Effector CD8-positive, alpha-beta T cell (primary cell): ENCODE results near the gene DNAL4.

Source experiments
- DNase-seq: peaks from one replicate; lab custom pipeline; 2025; lab: John Stamatoyannopoulos, UW

Gene DNAL4

DNA sequence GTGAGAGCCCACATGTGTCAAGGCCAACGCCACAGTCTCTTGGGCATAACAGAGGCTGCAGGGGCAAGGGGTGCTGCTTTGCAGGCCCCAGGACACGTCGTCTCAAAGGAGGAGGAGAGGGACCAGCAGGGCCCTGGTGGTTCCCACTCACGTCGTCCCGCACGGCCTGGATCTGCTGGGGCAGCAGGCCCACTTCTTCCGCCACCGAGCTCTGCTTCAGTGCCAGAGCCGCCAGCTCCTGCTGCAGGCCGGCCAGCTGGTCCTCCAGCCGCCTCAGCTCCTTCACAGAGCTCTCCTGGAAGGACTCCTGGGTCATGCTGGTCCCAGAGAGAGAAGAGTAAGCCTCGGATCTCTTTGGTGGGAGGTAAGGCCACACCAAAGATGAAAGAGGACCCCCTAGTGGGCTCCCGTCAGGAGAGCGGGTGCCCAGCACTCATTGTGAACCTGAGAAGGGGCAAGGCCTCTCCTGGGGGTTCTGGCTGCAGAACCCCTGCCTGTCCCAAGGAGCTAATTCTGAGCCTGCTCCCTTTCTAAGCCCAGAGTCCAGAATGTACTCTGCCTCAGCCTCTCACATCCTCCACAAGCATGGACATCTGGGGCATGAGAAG is 53.7 kb downstream of the DNAL4 start:
- no peak for DNase-seq

DNA sequence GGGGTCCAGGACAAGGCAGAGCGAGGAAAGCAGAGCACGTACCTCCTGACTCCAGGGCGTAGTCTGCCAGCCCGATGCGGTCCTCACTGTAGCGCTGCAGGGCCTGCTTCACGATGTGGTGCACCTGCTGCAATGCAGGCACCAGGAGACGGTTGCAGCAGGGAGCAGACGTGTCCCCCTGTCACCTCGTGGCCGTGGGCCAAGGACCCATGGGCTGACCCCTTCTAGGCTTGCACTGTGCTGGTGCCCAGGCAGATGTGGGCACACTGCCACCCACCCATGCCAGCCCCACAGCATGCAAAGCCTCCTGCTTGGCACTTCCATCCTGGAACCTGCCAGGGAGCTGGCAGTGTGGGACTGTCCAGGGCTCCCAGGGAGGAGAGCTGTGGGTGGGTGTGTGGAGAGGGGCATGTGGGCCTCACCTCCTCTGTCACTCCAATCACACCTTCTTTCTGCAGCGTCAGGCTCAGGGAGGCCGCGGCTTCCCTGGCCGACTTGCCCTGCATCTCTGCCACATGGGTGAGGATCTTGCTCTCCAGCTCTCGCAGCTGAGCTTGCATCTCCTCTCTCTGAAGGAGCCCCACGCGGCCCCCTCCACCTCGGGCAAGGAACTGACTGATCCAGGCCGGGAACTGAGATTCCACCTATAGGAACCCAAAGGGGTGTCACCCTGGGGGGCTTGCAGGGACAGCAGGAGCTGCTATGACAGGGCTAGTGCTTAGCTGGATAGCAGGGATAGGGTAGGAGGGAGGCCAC is 54.5 kb downstream of the DNAL4 start:
- no peak for DNase-seq

DNA sequence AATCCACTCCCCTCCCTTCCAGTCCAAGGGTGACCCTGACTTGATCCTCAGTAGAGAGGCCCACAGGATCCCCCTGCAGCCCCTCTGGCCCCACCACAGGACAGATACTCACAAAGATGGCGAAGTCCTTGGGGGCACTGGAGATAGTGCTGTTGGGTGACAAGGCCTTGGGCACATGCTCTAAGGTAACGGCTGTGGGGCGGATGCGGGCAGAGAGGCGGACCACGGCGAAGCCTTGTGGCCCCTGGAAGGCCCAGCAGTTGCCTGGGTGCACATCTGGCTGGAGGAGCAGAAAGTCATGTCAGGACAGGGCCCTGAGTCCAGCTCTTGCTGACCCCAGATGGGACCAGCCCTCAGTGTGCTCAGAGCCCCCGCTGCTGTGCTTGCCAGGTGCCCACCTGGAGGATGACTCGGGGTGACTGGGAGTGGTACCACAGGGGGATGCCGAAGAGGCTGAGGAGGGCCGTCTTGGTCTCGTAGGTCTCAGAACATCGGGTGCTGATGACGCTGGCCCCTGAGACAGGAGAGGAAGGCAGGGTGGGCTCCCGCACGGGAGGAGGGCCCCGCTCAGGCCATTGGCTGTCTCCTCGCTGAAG is 55.4 kb downstream of the DNAL4 start:
- no peak for DNase-seq

DNA sequence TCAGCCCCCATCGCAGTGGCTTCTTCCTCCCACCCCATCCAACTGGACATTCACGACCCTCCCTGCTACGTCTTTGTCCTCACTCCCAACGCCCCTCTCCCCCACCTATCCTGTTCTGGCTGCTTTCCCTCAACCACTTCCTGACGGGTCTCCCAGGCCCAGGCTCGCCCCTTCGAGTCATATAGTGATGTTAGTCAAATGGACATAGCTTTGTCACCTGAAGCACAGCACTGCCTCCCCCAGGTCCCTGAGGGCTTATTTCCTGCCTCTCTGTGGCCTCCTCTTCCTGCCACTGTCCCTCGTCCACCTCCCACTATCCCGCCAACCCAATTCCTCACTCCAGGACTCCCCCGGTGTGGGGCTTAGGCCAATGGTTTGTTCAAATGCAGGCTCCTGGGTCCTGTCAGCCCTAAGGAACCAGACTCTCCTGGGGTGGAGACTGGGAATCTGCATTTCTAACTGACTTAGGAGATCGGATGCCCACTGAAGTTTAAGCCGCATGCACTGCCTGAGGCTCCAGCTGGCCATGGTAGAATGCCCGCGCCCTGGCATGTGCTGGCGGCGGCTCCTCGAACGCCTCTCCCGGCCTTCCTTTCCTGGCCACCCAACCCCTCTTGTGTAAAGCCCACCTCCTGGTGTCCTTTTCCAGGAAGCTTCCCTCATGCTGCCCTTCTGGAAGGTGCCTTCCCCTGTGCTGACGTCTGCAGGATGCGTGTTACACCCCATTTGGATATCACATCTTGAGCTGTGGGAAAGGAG is 56.5 kb downstream of the DNAL4 start:
- no peak for DNase-seq

GRCh38 chr22:38736257-38736570 is 57.7 kb downstream of the DNAL4 start:
- no peak for DNase-seq

GRCh38 chr22:38735465-38736256 is 58.3 kb downstream of the DNAL4 start:
- no peak for DNase-seq

DNA sequence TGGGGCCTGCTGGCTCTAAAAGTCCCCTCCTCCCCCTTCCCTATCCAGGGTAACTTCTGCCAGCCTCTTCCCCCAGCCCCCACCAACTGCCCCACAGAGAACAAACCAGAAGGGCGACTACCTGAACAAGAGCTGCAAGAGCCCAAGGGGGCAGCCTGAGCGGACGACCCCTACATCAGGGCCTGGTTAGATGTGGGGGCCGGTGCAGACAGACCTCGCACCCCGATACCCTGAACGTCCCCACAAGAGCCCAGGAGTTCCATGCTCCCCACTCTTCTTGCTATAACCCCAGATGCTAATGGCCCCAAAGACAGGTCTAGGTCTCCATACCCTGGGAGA is 58.8 kb downstream of the DNAL4 start:
- DNase-seq, result no peak

GRCh38 chr22:38734421-38735100 is 59.4 kb downstream of the DNAL4 start:
- no peak for DNase-seq

DNA sequence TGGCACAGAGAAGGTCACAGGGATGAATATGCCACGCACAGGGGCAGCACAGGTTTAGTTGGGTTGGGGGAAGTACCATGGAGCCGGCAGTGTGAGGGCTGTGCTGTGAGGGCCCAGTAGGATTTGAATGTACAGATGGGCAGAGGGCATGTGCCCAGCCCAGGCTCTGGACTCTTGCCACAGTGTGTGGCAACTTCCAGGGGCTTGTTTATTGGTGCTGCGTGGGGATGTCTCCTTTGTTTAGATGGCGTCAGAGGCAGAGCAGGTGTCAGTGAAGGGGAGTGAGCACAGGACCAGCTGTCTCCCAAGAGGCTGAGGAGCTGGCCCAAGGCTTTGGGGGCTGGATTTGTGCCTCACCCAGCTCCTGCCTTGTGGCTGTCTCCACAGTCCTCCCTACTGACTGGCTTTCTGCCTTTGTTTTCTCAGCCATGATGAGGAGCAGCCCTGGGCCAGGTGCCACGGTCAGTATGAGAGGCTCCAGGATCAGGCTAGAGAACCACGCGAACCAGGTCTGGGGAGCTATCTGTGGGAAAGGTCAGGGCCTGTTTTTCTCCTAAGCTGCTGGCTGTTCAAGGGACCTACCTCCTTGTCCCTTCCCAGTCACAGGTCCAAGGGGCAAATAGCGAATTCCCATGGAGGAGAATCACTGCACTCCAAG is 60.1 kb downstream of the DNAL4 start:
- no peak for DNase-seq

DNA sequence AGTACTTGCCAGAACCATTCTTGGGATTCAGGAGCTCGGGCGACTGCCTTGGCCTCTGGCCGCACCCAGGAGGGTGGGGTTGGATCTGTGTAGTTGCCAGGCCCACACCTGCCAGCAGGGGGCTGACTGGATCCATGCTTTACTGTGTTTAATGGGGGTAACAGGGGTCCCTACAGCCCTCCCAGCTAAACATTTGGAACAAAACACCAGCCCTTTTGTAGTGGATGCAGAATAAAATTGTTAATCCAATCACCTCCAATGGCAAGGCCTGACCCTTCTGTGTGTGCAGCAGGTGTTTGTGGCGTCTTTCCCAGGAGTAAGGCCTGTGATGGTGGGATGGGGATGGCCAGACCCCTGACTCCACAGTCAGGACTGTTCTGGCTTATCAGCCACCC is 60.6 kb downstream of the DNAL4 start:
- DNase-seq, result peak; percentile 46

GRCh38 chr22:38732251-38732815 is 61.6 kb downstream of the DNAL4 start:
- no peak for DNase-seq

- DNase-seq, result no peak
Observed at GRCh38 chr22:38731703-38732161, 62.2 kb downstream of the DNAL4 start.

- no peak for DNase-seq
Observed at GRCh38 chr22:38730411-38730871, 63.5 kb downstream of the DNAL4 start.

GRCh38 chr22:38729946-38730345 is 64.0 kb downstream of the DNAL4 start:
- no peak for DNase-seq

DNA sequence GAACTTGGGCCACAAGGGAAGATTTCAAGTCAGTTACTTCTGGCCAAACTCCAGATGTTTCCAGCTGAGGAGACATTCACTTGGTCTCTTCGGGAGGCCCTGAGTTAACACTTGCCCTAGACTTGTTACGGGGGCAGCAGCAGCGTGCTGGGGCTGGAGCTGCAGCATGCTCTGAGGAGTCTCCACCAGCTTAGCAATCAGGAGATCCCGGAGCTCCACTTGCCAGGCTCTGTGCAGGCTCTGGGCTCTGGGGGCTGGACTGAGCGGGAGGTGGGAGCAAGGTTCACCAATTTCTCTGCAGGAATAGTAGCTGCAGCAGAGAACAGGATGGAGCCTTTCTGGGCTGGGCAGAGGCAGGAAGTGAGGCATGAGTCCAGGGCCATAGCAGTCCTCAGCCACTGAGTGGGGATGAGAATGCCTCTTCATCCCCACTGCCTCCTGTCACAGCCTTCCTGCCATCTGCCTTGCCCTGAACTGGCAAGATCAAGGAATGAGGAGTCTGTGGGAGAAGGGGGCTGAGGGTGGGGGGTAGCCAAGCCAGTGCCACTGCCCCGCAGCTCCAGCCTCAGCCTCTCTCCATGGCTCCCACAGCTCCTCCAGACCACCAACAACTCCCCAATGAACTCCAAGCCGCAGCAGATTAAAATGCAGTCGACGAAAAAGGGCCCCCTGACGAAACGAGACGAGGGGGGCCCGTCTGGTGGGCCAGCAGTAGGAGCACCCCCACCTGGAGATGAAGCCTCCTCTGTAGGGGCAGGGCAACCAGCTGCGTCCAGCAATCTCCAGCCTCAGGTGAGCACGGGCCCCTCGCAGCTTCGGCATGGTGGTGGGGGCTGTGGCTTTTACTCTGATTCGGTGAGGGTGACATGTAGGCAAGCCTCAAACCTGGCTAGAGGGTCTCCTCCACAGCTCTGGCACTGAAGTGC is 64.8 kb downstream of the DNAL4 start:
- no peak for DNase-seq
